GM08714 (cell line): Measurements from ENCODE around the gene ADGRB3.
"Not testable (repeated sequence)": the region's sequence is repeated elsewhere in the genome, so short reads cannot be mapped to it uniquely, and the experiment has no call there.

Source experiments
- H3K4me3 ChIP-seq: fragments of 200-500 bp; sonication (Bioruptor generic); 2 replicates; pipeline ENCODE4 v1.5.1; 2014; ENCODE audit warnings: mild to moderate bottlenecking, low read length, inconsistent platforms
- ZNF274 ChIP-seq: IDR thresholded peaks from 2 replicates; pipeline ENCODE4 v1.6.1; 2012; ENCODE audit warnings: mild to moderate bottlenecking, low read depth, low read length

Gene ADGRB3

GRCh38 chr6:68655028-68655427 is 19.9 kb downstream of the ADGRB3 start:
- no peak for TF ChIP-seq ZNF274
- H3K4me3 ChIP-seq: no peak overlapping the region

GRCh38 chr6:68657374-68658139 is 22.5 kb downstream of the ADGRB3 start:
- TF ChIP-seq ZNF274: no peak
- H3K4me3 ChIP-seq: no peak overlapping the region

- H3K4me3 ChIP-seq: no peak overlapping the region
Measured at GRCh38 chr6:68658338-68658737, 23.3 kb downstream of the ADGRB3 start.

GRCh38 chr6:68673255-68673654 is 38.2 kb downstream of the ADGRB3 start:
- no peak overlapping the region for H3K4me3 ChIP-seq
- no peak for TF ChIP-seq ZNF274

More at GRCh38 chr6:68658338-68658737, 23.3 kb downstream of the ADGRB3 start:
- no peak for TF ChIP-seq ZNF274

- no peak for TF ChIP-seq ZNF274
- no peak overlapping the region for H3K4me3 ChIP-seq
Measured at GRCh38 chr6:68675548-68675947, 40.5 kb downstream of the ADGRB3 start.

GRCh38 chr6:68676094-68676493 is 41.0 kb downstream of the ADGRB3 start:
- not testable (repeated sequence) for H3K4me3 ChIP-seq

- H3K4me3 ChIP-seq: no peak overlapping the region
- TF ChIP-seq ZNF274: no peak
Measured at GRCh38 chr6:68677058-68677457, 42.0 kb downstream of the ADGRB3 start.

GRCh38 chr6:68679399-68679798 is 44.3 kb downstream of the ADGRB3 start:
- H3K4me3 ChIP-seq: no peak overlapping the region
- TF ChIP-seq ZNF274: no peak

- no peak for TF ChIP-seq ZNF274
- no peak overlapping the region for H3K4me3 ChIP-seq
Measured at GRCh38 chr6:68680264-68680663, 45.2 kb downstream of the ADGRB3 start.

GRCh38 chr6:68689910-68690309 is 54.8 kb downstream of the ADGRB3 start:
- no peak overlapping the region for H3K4me3 ChIP-seq

GRCh38 chr6:68691120-68691519 is 56.0 kb downstream of the ADGRB3 start:
- no peak overlapping the region for H3K4me3 ChIP-seq
- no peak for TF ChIP-seq ZNF274

More at GRCh38 chr6:68689910-68690309, 54.8 kb downstream of the ADGRB3 start:
- no peak for TF ChIP-seq ZNF274

- no peak for TF ChIP-seq ZNF274
- H3K4me3 ChIP-seq: no peak overlapping the region
Measured at GRCh38 chr6:68693271-68693670, 58.2 kb downstream of the ADGRB3 start.

- H3K4me3 ChIP-seq: no peak overlapping the region
- TF ChIP-seq ZNF274: no peak
Measured at GRCh38 chr6:68695403-68695802, 60.3 kb downstream of the ADGRB3 start.

GRCh38 chr6:68695838-68696237 is 60.8 kb downstream of the ADGRB3 start:
- H3K4me3 ChIP-seq: no peak overlapping the region
- no peak for TF ChIP-seq ZNF274

GRCh38 chr6:68697394-68697793 is 62.3 kb downstream of the ADGRB3 start:
- TF ChIP-seq ZNF274: no peak

GRCh38 chr6:68701159-68701558 is 66.1 kb downstream of the ADGRB3 start:
- no peak for TF ChIP-seq ZNF274
- no peak overlapping the region for H3K4me3 ChIP-seq

More at GRCh38 chr6:68697394-68697793, 62.3 kb downstream of the ADGRB3 start:
- no peak overlapping the region for H3K4me3 ChIP-seq
